Muscle layer of colon (tissue), 2 donors: ENCODE results near the gene C1QTNF12.

Source experiments
- H3K27ac ChIP-seq: one replicate; pipeline ENCODE4 v1.7.0; 2013; ENCODE audit warnings: low read depth, mild to moderate bottlenecking, low read length, moderate library complexity
- H3K27me3 ChIP-seq, 2 donors: one replicate each; pipeline ENCODE4 v1.7.0; 2013; ENCODE audit warnings: low read length in 2 of 2, mild to moderate bottlenecking in 2 of 2; ENCODE audit not compliant: insufficient read depth in 2 of 2, control insufficient read depth in 1 of 2
- H3K36me3 ChIP-seq: one replicate; pipeline ENCODE4 v1.7.0; 2013; ENCODE audit warnings: mild to moderate bottlenecking, low read length; ENCODE audit not compliant: insufficient read depth
- H3K4me1 ChIP-seq: one replicate; pipeline ENCODE4 v1.7.0; 2013; ENCODE audit warnings: mild to moderate bottlenecking, low read length; ENCODE audit not compliant: insufficient read depth
- H3K4me3 ChIP-seq, 2 donors: one replicate each; pipeline ENCODE4 v1.7.0; 2013; ENCODE audit warnings: low read length in 2 of 2, low read depth in 1 of 2, mild to moderate bottlenecking in 1 of 2, moderate library complexity in 1 of 2
- H3K9ac ChIP-seq: one replicate; pipeline ENCODE4 v1.7.0; 2013; ENCODE audit warnings: low read length
- H3K9me3 ChIP-seq: one replicate; pipeline ENCODE4 v1.7.0; 2013; ENCODE audit warnings: mild to moderate bottlenecking, low read length
- donor health status: abdominal sarcoma.
- donor health status: Adenocarcinoma of cecum.

C1QTNF12 gene, protein sequence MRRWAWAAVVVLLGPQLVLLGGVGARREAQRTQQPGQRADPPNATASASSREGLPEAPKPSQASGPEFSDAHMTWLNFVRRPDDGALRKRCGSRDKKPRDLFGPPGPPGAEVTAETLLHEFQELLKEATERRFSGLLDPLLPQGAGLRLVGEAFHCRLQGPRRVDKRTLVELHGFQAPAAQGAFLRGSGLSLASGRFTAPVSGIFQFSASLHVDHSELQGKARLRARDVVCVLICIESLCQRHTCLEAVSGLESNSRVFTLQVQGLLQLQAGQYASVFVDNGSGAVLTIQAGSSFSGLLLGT

DNA sequence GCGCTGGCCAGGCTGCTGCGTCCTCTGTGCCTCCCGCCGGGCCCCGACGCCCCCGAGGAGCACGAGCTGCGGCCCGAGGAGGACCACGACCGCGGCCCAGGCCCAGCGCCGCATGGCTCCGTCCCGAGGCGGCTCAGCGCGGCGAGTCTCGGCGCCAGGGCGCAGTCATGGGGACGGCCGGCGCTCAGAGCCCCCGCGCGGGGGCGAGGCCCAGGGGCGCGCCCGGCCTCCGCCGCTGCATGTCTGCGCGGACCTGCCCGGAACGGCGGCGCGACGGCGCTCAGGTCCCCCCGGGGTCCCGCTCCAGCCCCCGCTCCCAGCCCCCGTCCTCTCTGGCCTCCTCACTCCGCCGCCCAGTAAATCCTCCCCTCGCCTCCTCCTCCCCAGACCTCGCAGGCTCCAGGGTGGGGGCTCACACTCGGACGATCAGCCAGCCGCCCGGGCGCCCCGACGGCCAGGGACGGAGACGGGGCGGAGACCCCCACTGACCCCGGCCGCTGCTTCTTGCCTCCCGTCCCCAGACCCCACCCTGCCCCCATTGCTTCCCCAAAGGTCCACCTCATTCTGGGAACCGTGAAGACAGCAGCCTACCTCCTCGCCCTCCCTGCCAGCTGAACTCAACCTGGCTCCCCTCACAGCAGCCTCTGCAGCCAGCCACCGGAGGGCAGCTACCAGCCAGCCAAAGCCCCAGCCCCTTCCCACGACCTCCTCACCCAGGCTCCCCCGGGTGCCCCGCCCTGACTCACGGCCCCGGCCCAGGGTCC lies at the start of gene C1QTNF12:
Gene C1QTNF12, minus strand, starts transcription at position 146 of the 764 bp plus-strand sequence. Its CDS starts 32 bp downstream, at position 114.
- no peak within 1 kb of the TSS for H3K4me3 ChIP-seq
- peaks cover 0 to 31% of the 10 kb centered on the region in 2 donors for H3K27me3 ChIP-seq
- no peak within 1 kb of the TSS for H3K27ac ChIP-seq
- H3K9me3 ChIP-seq: no peaks in the 10 kb centered on the region
- no peaks in the 10 kb centered on the region for H3K36me3 ChIP-seq
- no peak within 1 kb of the TSS for H3K9ac ChIP-seq
- H3K4me1 ChIP-seq: no peaks in the 10 kb centered on the region

DNA sequence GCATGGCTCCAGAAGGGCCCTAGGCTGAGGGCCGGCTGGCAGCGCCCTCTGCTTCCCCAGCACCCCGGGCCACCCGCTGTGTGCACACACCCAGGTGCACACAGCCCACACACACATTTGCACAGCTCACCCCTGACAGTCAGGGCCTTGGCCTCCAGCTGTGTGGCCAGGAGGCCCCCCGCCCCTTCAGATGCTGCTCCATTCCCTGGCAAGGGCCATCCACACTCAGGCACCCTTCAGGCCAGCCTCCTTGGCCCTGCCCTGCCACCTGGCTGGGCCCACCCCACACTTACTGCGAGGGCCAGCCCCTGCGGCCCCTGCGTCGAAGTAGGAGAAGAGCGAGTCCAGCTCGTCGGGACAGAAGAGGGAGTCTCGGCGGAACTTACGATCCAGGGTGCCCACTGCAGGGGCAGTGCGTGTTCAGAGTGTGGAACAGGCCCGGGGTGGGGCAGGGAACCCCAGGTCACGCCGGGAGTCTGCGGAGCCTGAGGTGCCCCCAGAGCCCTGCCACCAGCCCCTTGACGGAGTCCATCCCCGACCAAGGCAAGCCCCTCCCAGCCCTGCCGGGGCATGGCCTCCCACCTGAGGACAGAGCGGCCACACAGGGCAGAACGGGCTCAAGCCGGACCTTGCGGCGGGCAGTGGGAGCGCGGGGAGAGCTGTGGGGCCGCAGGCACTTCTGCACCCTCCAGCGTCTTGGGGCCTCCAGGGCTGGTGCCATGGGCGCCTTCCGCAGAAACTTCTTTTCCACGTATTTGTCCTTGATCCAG lies 48.8 kb upstream of the C1QTNF12 start:
- Histone ChIP-seq H3K9ac (no peak overlapping the region), H3K27ac (no peak overlapping the region), H3K27me3 (no peaks in the 10 kb centered on the region), H3K36me3 (no peaks in the 10 kb centered on the region), H3K4me1 (no peaks in the 10 kb centered on the region), H3K4me3 (no peak overlapping the region), H3K9me3 (no peaks in the 10 kb centered on the region)

DNA sequence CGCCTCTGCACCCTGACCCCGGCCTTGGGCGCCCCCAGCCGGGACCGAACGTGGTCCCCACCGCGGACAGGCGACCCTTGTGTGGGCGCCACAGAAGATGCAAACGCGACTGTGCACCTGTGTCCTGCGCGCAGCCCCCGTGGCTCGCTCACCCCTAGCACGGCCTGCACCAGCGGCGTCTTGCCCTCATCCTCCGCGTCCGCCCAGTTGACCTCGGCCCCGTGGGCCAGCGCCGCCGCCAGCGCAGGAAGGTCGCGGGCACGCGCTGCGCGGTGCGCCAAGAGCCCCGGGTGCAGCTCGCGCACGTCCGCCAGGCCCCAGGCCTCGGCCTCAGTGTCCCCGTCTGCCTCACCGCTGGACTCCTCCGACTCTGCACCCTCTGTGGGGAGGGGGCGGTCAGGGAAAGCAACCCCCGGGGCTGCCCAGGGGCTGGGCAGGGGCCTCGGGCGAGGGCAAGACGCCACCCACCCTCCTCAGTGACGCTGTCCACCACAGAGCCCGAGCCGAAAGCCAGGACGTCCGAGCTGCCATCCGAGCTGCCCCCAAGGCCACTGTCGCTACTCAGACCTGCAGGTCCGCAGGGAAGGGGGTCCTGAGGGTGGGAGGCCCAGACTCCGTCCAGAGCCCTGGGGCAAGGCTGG lies 47.8 kb upstream of the C1QTNF12 start:
- Histone ChIP-seq H3K27ac (no peak overlapping the region), H3K4me3 (no peak overlapping the region), H3K36me3 (no peaks in the 10 kb centered on the region), H3K9me3 (no peaks in the 10 kb centered on the region), H3K9ac (no peak overlapping the region), H3K4me1 (no peaks in the 10 kb centered on the region), H3K27me3 (no peaks in the 10 kb centered on the region)

DNA sequence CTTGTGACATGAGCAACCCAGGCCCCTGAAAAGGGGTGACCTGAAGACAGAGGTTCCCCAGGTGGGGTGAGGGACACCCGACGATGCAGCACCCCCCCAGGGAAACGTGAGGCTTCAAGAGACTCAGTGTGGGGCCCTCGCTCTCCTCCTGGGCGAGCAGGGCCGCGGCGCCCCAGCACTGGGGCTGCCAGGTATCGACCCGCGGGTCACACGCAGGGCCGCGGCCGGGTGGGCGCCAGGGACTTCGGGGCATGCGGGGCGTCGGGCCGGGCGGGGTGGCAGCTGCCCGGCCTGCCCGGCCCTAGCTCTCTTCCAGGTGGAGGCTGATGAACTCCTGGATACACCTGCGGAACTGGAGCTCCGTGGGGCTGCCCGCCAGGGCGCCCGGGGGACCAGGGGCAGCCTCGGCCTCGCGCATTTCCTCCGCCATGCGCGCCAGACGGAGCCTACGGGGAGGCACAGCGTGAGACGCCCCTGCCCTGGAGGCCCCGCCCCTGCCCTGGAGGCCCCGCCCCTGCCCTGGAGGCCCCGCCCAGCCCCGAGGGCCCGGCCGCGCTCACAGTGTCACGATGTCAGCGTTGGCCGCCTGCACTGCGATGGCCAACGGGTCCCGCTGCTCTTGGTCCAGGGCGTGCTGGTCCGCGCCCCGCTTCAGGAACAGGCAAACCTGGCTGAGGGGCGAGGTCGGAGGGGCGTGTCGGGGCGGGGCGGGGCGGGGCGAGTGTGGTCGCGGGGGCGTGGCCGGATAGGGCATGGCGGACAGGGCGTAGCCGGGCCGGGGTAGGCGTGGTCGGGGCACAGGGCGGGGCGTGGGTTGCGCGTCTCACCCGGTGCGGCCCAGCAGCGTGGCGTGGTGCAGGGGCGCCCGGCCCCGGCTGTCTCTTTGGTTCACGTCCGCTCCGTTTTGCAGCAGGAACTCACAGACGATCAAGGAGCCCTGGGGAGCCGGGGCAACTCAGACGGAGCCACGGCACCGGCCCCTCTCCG lies 47.0 kb upstream of the C1QTNF12 start:
- H3K36me3 ChIP-seq: no peaks in the 10 kb centered on the region
- no peaks in the 10 kb centered on the region for H3K27me3 ChIP-seq
- no peaks in the 10 kb centered on the region for H3K4me1 ChIP-seq
- no peak overlapping the region for H3K4me3 ChIP-seq
- H3K27ac ChIP-seq: no peak overlapping the region
- H3K9ac ChIP-seq: no peak overlapping the region
- no peaks in the 10 kb centered on the region for H3K9me3 ChIP-seq

DNA sequence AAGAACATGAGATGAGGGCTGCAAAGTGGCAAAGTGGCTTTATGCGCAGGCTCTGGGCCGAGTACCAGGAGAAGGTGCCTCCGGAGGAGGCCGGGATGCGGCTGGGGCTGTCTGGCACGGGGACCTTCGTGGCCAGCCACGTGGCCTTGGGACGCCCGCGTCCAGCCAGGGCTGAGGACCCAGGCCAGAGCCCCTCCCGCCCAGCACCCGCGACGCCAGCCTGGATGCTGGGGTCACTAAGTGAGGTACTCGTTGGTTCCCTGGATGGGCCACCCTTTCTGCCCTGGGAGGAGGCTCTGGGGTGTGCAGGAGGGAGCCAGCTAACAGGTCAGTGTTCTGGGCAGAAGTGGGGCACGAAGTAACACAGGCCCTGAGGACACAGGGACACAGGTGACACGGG lies 46.3 kb upstream of the C1QTNF12 start:
- Histone ChIP-seq H3K9me3 (no peaks in the 10 kb centered on the region), H3K36me3 (no peaks in the 10 kb centered on the region), H3K27ac (no peak overlapping the region), H3K9ac (no peak overlapping the region), H3K4me3 (no peak overlapping the region), H3K27me3 (no peaks in the 10 kb centered on the region), H3K4me1 (no peaks in the 10 kb centered on the region)

DNA sequence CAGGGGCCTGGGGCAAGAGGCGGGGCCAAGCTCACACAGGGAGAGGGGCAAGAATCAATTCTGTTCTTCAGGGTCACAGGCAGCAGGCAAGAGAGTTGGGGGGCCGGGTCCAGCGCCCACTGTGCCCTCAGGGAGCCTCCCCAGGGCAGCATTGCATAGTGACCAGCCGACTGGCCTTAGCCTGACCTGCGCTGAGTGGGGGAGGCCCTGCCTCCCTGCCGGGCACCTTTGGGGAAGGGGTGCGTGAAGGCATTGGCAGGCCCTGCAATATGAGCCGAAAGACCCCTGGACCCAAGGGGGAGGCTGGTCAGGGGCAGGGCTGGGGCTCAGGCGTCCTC lies 45.9 kb upstream of the C1QTNF12 start:
- Histone ChIP-seq H3K9ac (no peak overlapping the region), H3K4me1 (no peaks in the 10 kb centered on the region), H3K27ac (no peak overlapping the region)

DNA sequence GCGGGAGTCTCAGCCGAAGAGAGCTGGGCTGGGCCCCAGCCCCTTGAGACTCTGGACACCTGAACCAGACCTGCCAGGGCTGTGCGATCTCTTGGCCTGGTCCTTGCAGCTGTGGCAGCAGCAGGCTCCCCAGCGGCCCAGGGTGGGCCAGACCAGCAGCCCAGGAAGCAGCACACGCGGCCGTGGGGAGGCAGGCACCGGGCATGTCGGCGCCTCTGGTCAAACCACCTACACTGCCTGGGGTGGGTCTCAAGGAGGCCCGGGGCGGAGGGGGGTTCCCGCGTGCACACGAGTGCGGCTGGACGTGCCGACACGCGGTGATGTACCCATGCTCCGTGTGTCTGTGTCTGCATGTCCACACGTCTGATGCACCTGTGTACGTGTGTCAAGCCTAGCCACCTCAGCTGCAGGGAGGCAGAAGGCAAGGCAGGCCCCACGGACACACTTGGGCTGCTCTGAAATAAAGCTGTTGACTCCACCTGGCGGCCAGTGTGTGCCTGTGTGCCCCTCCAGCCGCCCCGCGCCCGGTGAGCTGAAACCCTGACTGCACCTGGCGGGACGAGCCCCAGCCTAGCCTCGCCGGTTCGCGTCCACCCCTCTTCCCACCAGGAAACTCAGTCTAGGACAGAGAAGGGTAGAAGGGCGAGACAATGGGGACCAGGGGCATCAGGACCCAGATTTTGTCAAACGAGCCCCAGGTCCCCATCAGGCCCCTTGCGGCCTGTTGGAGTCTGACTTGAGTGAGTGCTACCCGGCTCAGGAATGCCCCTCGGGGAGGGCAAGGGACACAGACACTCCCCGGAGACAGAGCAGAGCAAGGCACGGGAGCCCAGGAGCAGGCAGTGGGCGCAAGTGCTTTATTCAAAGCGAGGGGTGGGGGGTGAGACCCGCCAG lies 45.3 kb upstream of the C1QTNF12 start:
- Histone ChIP-seq H3K4me1 (no peaks in the 10 kb centered on the region), H3K27ac (no peak overlapping the region), H3K9ac (no peak overlapping the region), H3K9me3 (no peaks in the 10 kb centered on the region), H3K4me3 (no peak overlapping the region), H3K36me3 (no peaks in the 10 kb centered on the region), H3K27me3 (peaks cover 0 to 9% of the 10 kb centered on the region in 2 donors)

More for the DNA sequence above, 45.9 kb upstream of the C1QTNF12 start:
- Histone ChIP-seq H3K27me3 (peaks cover 0 to 3% of the 10 kb centered on the region in 2 donors), H3K9me3 (no peaks in the 10 kb centered on the region), H3K4me3 (no peak overlapping the region), H3K36me3 (no peaks in the 10 kb centered on the region)

DNA sequence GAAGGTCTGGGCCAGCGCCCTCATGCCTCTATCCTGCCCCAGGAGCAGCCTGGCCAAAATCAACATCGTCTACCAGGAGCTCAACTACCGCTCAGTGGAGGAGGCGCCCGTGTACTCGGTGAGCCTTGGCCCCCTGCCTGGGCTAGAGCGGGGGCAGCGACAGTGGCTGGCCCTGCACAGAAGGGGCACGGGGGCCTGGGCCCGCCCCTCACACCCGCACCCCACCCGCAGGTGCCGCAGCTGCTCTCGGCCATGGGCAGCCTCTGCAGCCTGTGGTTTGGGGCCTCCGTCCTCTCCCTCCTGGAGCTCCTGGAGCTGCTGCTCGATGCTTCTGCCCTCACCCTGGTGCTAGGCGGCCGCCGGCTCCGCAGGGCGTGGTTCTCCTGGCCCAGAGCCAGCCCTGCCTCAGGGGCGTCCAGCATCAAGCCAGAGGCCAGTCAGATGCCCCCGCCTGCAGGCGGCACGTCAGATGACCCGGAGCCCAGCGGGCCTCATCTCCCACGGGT lies 44.6 kb upstream of the C1QTNF12 start:
- H3K36me3 ChIP-seq: no peaks in the 10 kb centered on the region

DNA sequence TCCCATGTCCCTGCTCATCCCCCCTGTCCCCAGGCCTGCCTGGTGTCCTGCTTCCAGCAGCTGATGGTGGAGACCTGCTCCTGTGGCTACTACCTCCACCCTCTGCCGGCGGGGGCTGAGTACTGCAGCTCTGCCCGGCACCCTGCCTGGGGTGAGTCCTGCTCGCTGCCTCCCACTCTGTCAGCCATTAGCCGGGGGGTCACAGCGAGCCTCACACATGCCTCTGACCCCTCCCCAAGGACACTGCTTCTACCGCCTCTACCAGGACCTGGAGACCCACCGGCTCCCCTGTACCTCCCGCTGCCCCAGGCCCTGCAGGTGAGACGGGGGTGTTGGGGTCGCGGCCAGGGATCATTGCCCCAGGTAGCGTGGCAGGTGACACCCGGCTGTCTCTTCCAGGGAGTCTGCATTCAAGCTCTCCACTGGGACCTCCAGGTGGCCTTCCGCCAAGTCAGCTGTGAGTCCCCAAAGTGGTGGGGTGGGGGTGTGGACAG lies 43.8 kb upstream of the C1QTNF12 start:
- H3K27ac ChIP-seq: no peak overlapping the region

More for the DNA sequence above, 44.6 kb upstream of the C1QTNF12 start:
- H3K4me1 ChIP-seq: no peaks in the 10 kb centered on the region
- no peaks in the 10 kb centered on the region for H3K9me3 ChIP-seq
- peaks cover 0 to 17% of the 10 kb centered on the region in 2 donors for H3K27me3 ChIP-seq
- no peak overlapping the region for H3K9ac ChIP-seq
- no peak overlapping the region for H3K27ac ChIP-seq
- H3K4me3 ChIP-seq: no peak overlapping the region

More for the DNA sequence above, 43.8 kb upstream of the C1QTNF12 start:
- no peaks in the 10 kb centered on the region for H3K9me3 ChIP-seq
- no peak overlapping the region for H3K4me3 ChIP-seq
- H3K36me3 ChIP-seq: no peaks in the 10 kb centered on the region
- H3K27me3 ChIP-seq: peaks cover 0 to 25% of the 10 kb centered on the region in 2 donors
- H3K4me1 ChIP-seq: no peaks in the 10 kb centered on the region
- no peak overlapping the region for H3K9ac ChIP-seq
